Left kidney (tissue), 2 donors: Measurements from ENCODE around the gene HOXA1. TPM values are rescaled to one million over a fixed set of nuclear protein-coding genes. Genes with fewer than 3 reads are reported as not detected.

Experiments
- DNase-seq: peaks from one replicate; pipeline ENCODE4 v3.0.0-alpha.2; 2013
- polyA plus RNA-seq: library from polyadenylated mRNA; unstranded; fragments of 120-200 nt; gene quantifications from one replicate; pipeline ENCODE4 v1.2.1, GENCODE V29; 2013; ENCODE audit not compliant: insufficient read length

HOXA1 gene
- polyA plus RNA-seq, 1 donor, result 3.4 TPM

- peak; percentile 33 for DNase-seq
Observed at GRCh38 chr7:27105301-27106031, 9.7 kb upstream of the HOXA1 start.

GRCh38 chr7:27104341-27105058 is 8.7 kb upstream of the HOXA1 start:
- peak; percentile 84 for DNase-seq

- peak; percentile 53 for DNase-seq
Observed at GRCh38 chr7:27103489-27104226, 7.9 kb upstream of the HOXA1 start.

GRCh38 chr7:27102581-27103442 is 7.0 kb upstream of the HOXA1 start, which contains the start of gene HOXA2:
Gene HOXA2 (minus strand): TSS chr7:27102683. CDS start chr7:27102500, 183 bp downstream.
- DNase-seq, result peak; percentile 74

- DNase-seq, result peak; percentile 49
Observed at GRCh38 chr7:27101957-27102580, 6.3 kb upstream of the HOXA1 start.

GRCh38 chr7:27101171-27101956 is 5.6 kb upstream of the HOXA1 start:
- peak; percentile 83 for DNase-seq

GRCh38 chr7:27100694-27101170 is 4.9 kb upstream of the HOXA1 start:
- DNase-seq, result peak; percentile 56

GRCh38 chr7:27099453-27100370 is 3.9 kb upstream of the HOXA1 start:
- peak; percentile 36 for DNase-seq

- peak; percentile 89 for DNase-seq
Observed at GRCh38 chr7:27098578-27099451, 3.0 kb upstream of the HOXA1 start.

- DNase-seq, result peak; percentile 20
Observed at GRCh38 chr7:27097686-27098577, 2.1 kb upstream of the HOXA1 start.

GRCh38 chr7:27096768-27097514 is 1.1 kb upstream of the HOXA1 start:
- peak; percentile 61 for DNase-seq

- DNase-seq, result peak; percentile 40
Observed at GRCh38 chr7:27095050-27095896, 527 bp downstream of the HOXA1 start.

GRCh38 chr7:27094304-27095049 is 1.3 kb downstream of the HOXA1 start:
- DNase-seq, result peak; percentile 19

- no peak for DNase-seq
Observed at GRCh38 chr7:27093184-27093895, 2.5 kb downstream of the HOXA1 start.
